Activated naive CD8-positive, alpha-beta T cell treated with anti-CD3 and anti-CD28 coated beads, Interleukin-2, amount 10 ng/mL, durations not matched to agents 7 days and 5 days (primary cell): Measurements from ENCODE around the gene PPP1R26. TPM values are rescaled to one million over a fixed set of nuclear protein-coding genes. Genes with fewer than 3 reads are reported as not detected.
"Not testable (repeated sequence)": the region's sequence is repeated elsewhere in the genome, so short reads cannot be mapped to it uniquely, and the experiment has no call there.

Experiments
- ATAC-seq: fragments of 150-1000 bp; cut with Tn5 transposase; one replicate; pipeline ENCODE4 v1.10.0; 2021; ENCODE audit warnings: low read depth, moderate library complexity
- POLR2A ChIA-PET: fragments of 350-600 bp; sonication (Branson Sonifier 250); formaldehyde crosslinking; loops from one replicate; lab custom pipeline; 2021; ENCODE audit warnings: antibody characterized with exemption; lab: Charles Lee
- DNase-seq: peaks from one replicate; pipeline ENCODE4 v3.0.0; 2021
- H3K27ac Mint-ChIP-seq: one replicate; pipeline ENCODE4 v1.8.0; 2022; ENCODE audit warnings: mild to moderate bottlenecking, mixed read lengths
- H3K27me3 Mint-ChIP-seq: one replicate; pipeline ENCODE4 v1.8.0; 2022; ENCODE audit warnings: mild to moderate bottlenecking, moderate library complexity, mixed read lengths
- H3K36me3 Mint-ChIP-seq: one replicate; pipeline ENCODE4 v1.8.0; 2021; ENCODE audit warnings: mild to moderate bottlenecking, mixed read lengths
- H3K4me1 Mint-ChIP-seq: one replicate; pipeline ENCODE4 v1.8.0; 2021; ENCODE audit warnings: mixed read lengths
- H3K4me3 Mint-ChIP-seq: one replicate; pipeline ENCODE4 v1.8.0; 2022; ENCODE audit warnings: mild to moderate bottlenecking, moderate library complexity, mixed read lengths
- H3K9me3 Mint-ChIP-seq: one replicate; pipeline ENCODE4 v1.8.0; 2021; ENCODE audit warnings: mixed read lengths
- total RNA-seq, 2 experiments: library from RNA; stranded (reverse); gene quantifications; one replicate each; pipeline ENCODE4 v1.2.3, GENCODE V29; 2021

Gene PPP1R26
- total RNA-seq, 2 experiments from 2014 or later = 0.17 to 0.28 TPM

DNA sequence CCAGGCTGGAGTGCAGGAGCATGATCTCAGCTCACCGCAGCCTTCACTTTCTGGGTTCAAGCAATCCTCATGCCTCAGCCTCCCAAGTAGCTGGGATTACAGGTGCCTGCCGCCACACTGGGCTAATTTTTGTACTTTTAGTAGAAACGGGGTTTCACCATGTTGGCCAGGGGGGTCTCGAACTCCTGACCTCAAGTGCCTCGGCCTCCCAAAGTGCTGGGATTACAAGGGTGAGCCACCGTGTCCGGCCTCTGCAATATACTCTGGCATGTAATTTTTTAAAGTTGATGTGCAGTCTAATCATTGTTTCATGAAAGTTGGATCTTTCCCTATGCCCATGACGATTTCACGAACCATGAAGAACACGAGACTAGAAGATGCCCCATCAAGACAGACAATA is 28.6 kb upstream of the PPP1R26 start:
- POLR2A ChIA-PET = no interaction called here
- H3K27ac Mint-ChIP-seq = no peak overlapping the region
- no peaks in the 10 kb centered on the region for H3K9me3 Mint-ChIP-seq
- no peak overlapping the region for H3K4me3 Mint-ChIP-seq
- no peaks in the 10 kb centered on the region for H3K36me3 Mint-ChIP-seq
- no peaks in the 10 kb centered on the region for H3K4me1 Mint-ChIP-seq
- no peak for DNase-seq
- ATAC-seq = no peak
- H3K27me3 Mint-ChIP-seq = no peaks in the 10 kb centered on the region

DNA sequence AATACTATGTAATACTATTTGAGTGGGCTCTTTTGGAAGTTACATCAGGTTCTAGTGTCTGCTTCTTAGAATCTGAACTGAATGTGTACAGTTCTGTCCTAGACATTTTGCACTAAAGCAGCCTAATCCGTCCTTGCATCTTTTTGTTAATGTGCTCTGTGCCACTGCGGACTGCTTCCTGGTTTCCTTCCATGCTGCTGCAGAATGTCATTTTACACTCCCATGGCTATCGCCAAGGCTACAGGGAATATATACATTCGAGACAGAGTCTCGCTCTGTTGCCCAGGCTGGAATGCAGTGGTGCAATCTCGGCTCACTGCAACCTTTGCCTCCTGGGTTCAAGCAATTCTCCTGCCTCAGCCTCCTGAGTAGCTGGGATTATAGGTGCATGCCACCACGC is 27.7 kb upstream of the PPP1R26 start:
- DNase-seq, POLR2A ChIA-PET, H3K27me3 Mint-ChIP-seq, H3K9me3 Mint-ChIP-seq, H3K27ac Mint-ChIP-seq, H3K36me3 Mint-ChIP-seq, H3K4me1 Mint-ChIP-seq, ATAC-seq, H3K4me3 Mint-ChIP-seq: not testable (repeated sequence)

- POLR2A ChIA-PET = no interaction called here
- Mint-ChIP-seq H3K4me1 (no peaks in the 10 kb centered on the region), H3K27me3 (no peaks in the 10 kb centered on the region), H3K36me3 (no peaks in the 10 kb centered on the region), H3K4me3 (no peak overlapping the region), H3K27ac (no peak overlapping the region), H3K9me3 (peaks cover 2% of the 10 kb centered on the region)
- no peak for ATAC-seq
- no peak for DNase-seq
Measured at GRCh38 chr9:135454737-135455136, 24.8 kb upstream of the PPP1R26 start.

GRCh38 chr9:135455401-135456030 is 24.1 kb upstream of the PPP1R26 start:
- no peak overlapping the region for H3K4me3 Mint-ChIP-seq
- no peak overlapping the region for H3K27ac Mint-ChIP-seq
- ATAC-seq (no peak), DNase-seq (no peak)
- no peaks in the 10 kb centered on the region for H3K27me3 Mint-ChIP-seq
- POLR2A ChIA-PET = no interaction called here
- no peaks in the 10 kb centered on the region for H3K4me1 Mint-ChIP-seq
- peaks cover 2% of the 10 kb centered on the region for H3K9me3 Mint-ChIP-seq
- H3K36me3 Mint-ChIP-seq = no peaks in the 10 kb centered on the region

DNA sequence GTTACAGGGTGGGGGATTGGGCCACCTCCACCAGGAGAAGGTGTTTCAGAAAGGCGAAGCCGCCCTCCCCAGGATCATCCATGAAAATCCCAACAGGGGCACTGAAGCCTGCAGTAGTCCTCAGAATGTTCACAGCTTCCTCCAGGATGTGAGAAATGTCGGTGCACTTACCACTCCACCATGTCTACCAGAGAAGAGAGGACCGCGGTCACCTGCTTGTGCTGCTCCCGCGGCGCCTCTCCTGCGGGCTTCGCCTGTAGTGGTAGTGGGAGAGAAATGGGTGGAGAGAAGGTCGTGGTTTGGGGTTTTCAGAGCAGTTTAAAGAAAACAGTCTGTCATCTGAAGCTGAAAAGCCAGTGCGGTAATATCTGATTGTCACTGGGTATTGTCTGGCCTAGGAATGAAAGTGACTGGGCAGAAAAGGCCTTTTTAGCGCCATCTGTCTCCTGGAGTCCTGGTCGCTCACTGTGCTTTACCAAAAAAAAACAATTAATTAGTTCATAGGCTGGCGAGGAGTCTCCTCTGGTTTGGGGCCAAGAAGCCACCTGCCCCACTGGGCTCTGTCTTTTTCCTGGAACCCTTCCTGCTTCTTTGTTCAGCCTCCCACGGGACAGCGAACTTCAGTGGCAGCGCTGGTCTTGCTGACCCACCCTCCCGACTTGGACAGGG is 23.0 kb upstream of the PPP1R26 start:
- POLR2A ChIA-PET = no interaction called here
- Mint-ChIP-seq H3K4me1 (no peaks in the 10 kb centered on the region), H3K36me3 (no peaks in the 10 kb centered on the region), H3K27ac (no peak overlapping the region), H3K9me3 (peaks cover 2% of the 10 kb centered on the region), H3K27me3 (no peaks in the 10 kb centered on the region), H3K4me3 (no peak overlapping the region)
- ATAC-seq (no peak), DNase-seq (no peak)

GRCh38 chr9:135458478-135458877 is 21.1 kb upstream of the PPP1R26 start:
- DNase-seq, ATAC-seq, H3K27ac Mint-ChIP-seq, H3K9me3 Mint-ChIP-seq, H3K27me3 Mint-ChIP-seq, POLR2A ChIA-PET, H3K4me1 Mint-ChIP-seq, H3K4me3 Mint-ChIP-seq, H3K36me3 Mint-ChIP-seq: not testable (repeated sequence)

- peaks cover 2% of the 10 kb centered on the region for H3K9me3 Mint-ChIP-seq
- H3K4me3 Mint-ChIP-seq = no peak overlapping the region
- no peak for DNase-seq
- H3K4me1 Mint-ChIP-seq = no peaks in the 10 kb centered on the region
- no peak for ATAC-seq
- no peaks in the 10 kb centered on the region for H3K27me3 Mint-ChIP-seq
- no peak overlapping the region for H3K27ac Mint-ChIP-seq
- POLR2A ChIA-PET = no interaction called here
- H3K36me3 Mint-ChIP-seq = no peaks in the 10 kb centered on the region
Measured at GRCh38 chr9:135461936-135462335, 17.6 kb upstream of the PPP1R26 start.

DNA sequence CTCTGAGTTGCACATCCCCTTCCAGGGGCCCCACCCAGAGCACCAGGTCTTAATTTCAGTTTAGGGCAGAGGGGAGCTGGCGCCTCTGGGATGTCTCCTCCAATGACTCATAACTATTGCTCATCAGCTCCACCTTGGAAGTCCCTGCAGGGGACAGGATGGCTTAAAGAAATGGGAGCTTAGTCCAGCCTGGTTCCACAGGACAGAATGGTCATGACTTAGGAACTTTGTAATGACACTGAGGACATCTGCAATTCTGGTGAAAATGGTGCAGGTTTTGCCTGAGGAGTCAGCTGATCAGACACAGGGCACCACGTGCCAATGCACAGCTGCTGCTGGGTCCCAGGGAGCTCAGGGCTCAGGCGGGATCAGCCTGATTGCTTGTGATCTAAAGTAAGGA is 16.4 kb upstream of the PPP1R26 start:
- H3K4me1 Mint-ChIP-seq = no peaks in the 10 kb centered on the region
- ATAC-seq = no peak
- POLR2A ChIA-PET = no interaction called here
- H3K36me3 Mint-ChIP-seq = no peaks in the 10 kb centered on the region
- peaks cover 4% of the 10 kb centered on the region for H3K27me3 Mint-ChIP-seq
- DNase-seq = no peak
- peaks cover 2% of the 10 kb centered on the region for H3K9me3 Mint-ChIP-seq
- H3K27ac Mint-ChIP-seq = no peak overlapping the region
- no peak overlapping the region for H3K4me3 Mint-ChIP-seq

DNA sequence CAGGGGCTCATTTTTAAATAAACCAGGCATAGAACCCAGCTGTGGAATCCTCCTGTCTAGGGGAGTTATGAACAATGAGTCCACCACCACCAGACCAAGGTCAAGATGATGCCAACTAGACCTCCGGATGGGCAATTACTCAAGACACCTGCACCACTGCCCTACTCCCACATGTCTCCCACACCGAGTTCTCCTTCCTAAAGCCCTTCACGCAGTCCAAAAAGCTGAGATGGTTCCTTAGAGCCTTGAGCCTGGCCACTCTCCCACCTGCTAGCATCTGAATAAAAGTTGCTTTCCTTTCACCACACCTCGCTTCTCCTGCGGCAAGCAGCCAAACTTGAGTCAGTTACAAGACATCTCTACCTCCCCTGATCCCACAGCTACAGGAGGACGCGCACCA is 15.4 kb upstream of the PPP1R26 start:
- POLR2A ChIA-PET = no interaction called here
- Mint-ChIP-seq H3K4me3 (no peak overlapping the region), H3K27ac (no peak overlapping the region), H3K27me3 (peaks cover 11% of the 10 kb centered on the region), H3K4me1 (peaks cover 2% of the 10 kb centered on the region), H3K9me3 (no peaks in the 10 kb centered on the region), H3K36me3 (no peaks in the 10 kb centered on the region)
- DNase-seq (no peak), ATAC-seq (no peak)

- DNase-seq = no peak
- Mint-ChIP-seq H3K27ac (no peak overlapping the region), H3K27me3 (peaks cover 19% of the 10 kb centered on the region), H3K9me3 (no peaks in the 10 kb centered on the region), H3K4me3 (peak overlapping the region; percentile 46), H3K36me3 (no peaks in the 10 kb centered on the region), H3K4me1 (peaks cover 2% of the 10 kb centered on the region)
- no peak for ATAC-seq
- POLR2A ChIA-PET = no interaction called here
Measured at GRCh38 chr9:135468854-135469521, 10.6 kb upstream of the PPP1R26 start.

DNA sequence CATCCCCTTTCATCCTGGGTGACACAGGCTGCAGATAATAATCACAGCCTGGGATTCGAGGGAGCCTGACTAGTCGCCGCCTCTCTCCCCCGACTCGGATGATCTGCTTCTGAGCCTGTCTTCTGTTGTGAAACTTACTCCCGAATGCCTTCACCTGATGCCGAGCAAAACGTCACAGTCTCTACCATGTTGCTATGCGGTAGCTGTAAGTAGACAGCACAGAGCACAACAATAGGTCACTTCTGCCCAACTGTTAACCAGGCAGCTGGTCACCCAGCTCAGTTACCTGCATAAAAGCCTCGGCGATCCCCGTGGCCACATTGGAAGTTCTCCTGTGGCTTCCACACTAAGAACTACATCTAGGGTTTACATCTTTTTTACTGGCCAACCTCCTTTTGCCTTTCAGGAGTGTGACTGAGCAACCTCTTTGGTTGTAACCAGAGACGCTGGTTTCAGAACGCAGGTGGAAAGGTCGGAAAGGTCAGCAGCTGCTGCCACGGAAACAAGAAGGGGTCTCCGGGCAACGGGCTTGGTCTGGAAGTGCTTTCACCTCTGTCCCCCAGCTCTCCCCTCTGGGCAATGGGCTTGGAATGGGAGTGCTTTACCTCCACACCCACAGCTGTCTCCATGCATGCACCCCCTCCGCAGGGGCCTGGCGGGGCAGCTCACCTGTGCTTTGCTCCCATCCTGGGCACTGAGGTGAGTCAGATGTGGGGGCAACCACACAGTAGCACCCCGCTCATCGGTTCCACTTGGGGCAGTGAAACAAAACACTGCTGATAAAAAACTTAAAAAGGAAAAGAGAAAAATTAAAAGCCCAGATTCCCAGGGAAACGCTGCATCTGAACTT is 7.6 kb upstream of the PPP1R26 start:
- no peaks in the 10 kb centered on the region for H3K9me3 Mint-ChIP-seq
- no peaks in the 10 kb centered on the region for H3K36me3 Mint-ChIP-seq
- DNase-seq = no peak
- peaks cover 19% of the 10 kb centered on the region for H3K27me3 Mint-ChIP-seq
- H3K4me3 Mint-ChIP-seq = no peak overlapping the region
- ATAC-seq = no peak
- H3K27ac Mint-ChIP-seq = no peak overlapping the region
- peaks cover 2% of the 10 kb centered on the region for H3K4me1 Mint-ChIP-seq
- POLR2A ChIA-PET = no interaction called here

- DNase-seq (no peak), ATAC-seq (no peak)
- Mint-ChIP-seq H3K4me3 (no peak overlapping the region), H3K4me1 (peaks cover 1% of the 10 kb centered on the region), H3K36me3 (no peaks in the 10 kb centered on the region), H3K27ac (no peak overlapping the region), H3K27me3 (peaks cover 22% of the 10 kb centered on the region), H3K9me3 (no peaks in the 10 kb centered on the region)
- POLR2A ChIA-PET = no interaction called here
Measured at GRCh38 chr9:135473972-135474543, 5.5 kb upstream of the PPP1R26 start.

DNA sequence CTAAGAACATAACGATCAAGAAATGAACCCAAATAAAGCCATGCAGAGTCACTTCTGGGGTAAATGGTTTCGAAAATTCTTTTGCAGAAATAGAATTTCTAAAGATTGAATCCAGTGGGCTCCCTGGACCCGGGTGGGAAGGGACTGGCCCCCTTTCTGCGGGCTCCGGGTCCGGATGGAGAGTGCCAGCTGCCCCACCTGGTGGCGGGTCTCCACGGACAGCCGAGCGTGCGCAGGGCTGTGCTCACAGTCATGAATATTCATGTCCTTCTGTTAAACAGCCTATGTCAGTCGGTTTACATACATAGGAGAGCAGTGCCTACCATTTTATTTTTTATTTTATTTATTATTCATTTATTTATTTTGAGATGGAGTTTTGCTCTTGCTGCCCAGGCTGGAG is 4.7 kb upstream of the PPP1R26 start:
- Mint-ChIP-seq H3K4me3 (no peak overlapping the region), H3K4me1 (no peaks in the 10 kb centered on the region), H3K27ac (no peak overlapping the region), H3K36me3 (no peaks in the 10 kb centered on the region), H3K27me3 (peaks cover 22% of the 10 kb centered on the region), H3K9me3 (no peaks in the 10 kb centered on the region)
- no peak for ATAC-seq
- DNase-seq = no peak
- POLR2A ChIA-PET = no interaction called here
